Smooth muscle cell (in vitro differentiated cells): ENCODE results near the gene ANKHD1. TPM values are rescaled to one million over a fixed set of nuclear protein-coding genes. Genes with fewer than 3 reads are reported as not detected.

Experiments
- DNase-seq: peaks from one replicate; lab custom pipeline; 2025; ENCODE audit not compliant: unreplicated experiment; lab: John Stamatoyannopoulos, UW
- H2AFZ ChIP-seq: fragments of 200-600 bp; sonication (generic); 2 replicates; pipeline ENCODE4 v1.6.0; 2016; ENCODE audit warnings: antibody characterized with exemption, low read depth, mild to moderate bottlenecking
- H3F3A ChIP-seq: fragments of 200-600 bp; sonication (generic); 2 replicates; pipeline ENCODE4 v1.6.0; 2017; ENCODE audit warnings: antibody characterized with exemption, low read depth
- H3K27ac ChIP-seq: fragments of 200-600 bp; sonication (generic); 2 replicates; pipeline ENCODE4 v1.5.1; 2016; ENCODE audit warnings: low read depth, mild to moderate bottlenecking
- H3K27me3 ChIP-seq: fragments of 200-600 bp; sonication (generic); 2 replicates; pipeline ENCODE4 v1.6.1; 2016; ENCODE audit warnings: low read depth, mild to moderate bottlenecking
- H3K36me3 ChIP-seq: fragments of 200-600 bp; sonication (generic); 2 replicates; pipeline ENCODE4 v1.5.1; 2016; ENCODE audit warnings: low read depth
- H3K4me1 ChIP-seq: fragments of 200-600 bp; sonication (generic); 2 replicates; pipeline ENCODE4 v1.5.1; 2016; ENCODE audit warnings: low read depth
- H3K4me2 ChIP-seq: fragments of 200-600 bp; sonication (generic); 2 replicates; pipeline ENCODE4 v1.6.0; 2016; ENCODE audit warnings: mild to moderate bottlenecking
- H3K4me3 ChIP-seq: fragments of 200-600 bp; sonication (generic); 2 replicates; pipeline ENCODE4 v1.5.1; 2016; ENCODE audit warnings: mild to moderate bottlenecking
- H3K79me2 ChIP-seq: fragments of 200-600 bp; sonication (generic); 2 replicates; pipeline ENCODE4 v1.6.0; 2016; ENCODE audit warnings: low read depth, mild to moderate bottlenecking
- H3K9ac ChIP-seq: fragments of 200-600 bp; sonication (generic); 2 replicates; pipeline ENCODE4 v1.6.0; 2016; ENCODE audit warnings: low read depth
- H3K9me3 ChIP-seq: fragments of 200-600 bp; sonication (generic); replicated peaks from 2 replicates; pipeline ENCODE4 v1.5.1; 2016; ENCODE audit warnings: low read depth
- H4K20me1 ChIP-seq: fragments of 200-600 bp; sonication (generic); 2 replicates; pipeline ENCODE4 v1.6.0; 2016; ENCODE audit warnings: low read depth
- CTCF ChIP-seq: fragments of 200-600 bp; sonication (generic); IDR thresholded peaks from 2 replicates; pipeline ENCODE4 v1.5.1; 2017; ENCODE audit warnings: borderline replicate concordance, mild to moderate bottlenecking, antibody characterized with exemption; ENCODE audit not compliant: insufficient read depth, poor library complexity, severe bottlenecking
- WGBS: methylation state at CpG from one replicate; pipeline ENCODE4 v1.1.7; 2016; ENCODE audit warnings: low lambda C conversion rate; 5-methylcytosine and 5-hydroxymethylcytosine counted together
- polyA plus RNA-seq: library from polyadenylated mRNA; unstranded; fragments of >200 nt; fragmentation: Nextera tagmentation; extraction: Ambion mirVana; gene quantifications from 2 replicates; pipeline ENCODE4 v1.2.1, GENCODE V29; 2016
- total RNA-seq: library from RNA; depleted of rRNA; stranded (reverse); fragments of >200 nt; gene quantifications from 2 replicates; pipeline ENCODE4 v1.2.3, GENCODE V29; 2014

ANKHD1 gene
- total and polyA plus RNA-seq, 2 experiments from 2014 or later, result 37.9 to 56.1 TPM

- H3K79me2 ChIP-seq, result no peaks in the 10 kb centered on the region
- H3K9ac ChIP-seq, result no peak overlapping the region
- no peaks in the 10 kb centered on the region for H3K27me3 ChIP-seq
- TF ChIP-seq CTCF, result peak; percentile 65
- DNase-seq, result peak; percentile 19
- H3K4me2 ChIP-seq, result no peak overlapping the region
- H3K27ac ChIP-seq, result no peak overlapping the region
- no peak overlapping the region for H3K4me3 ChIP-seq
- H3K36me3 ChIP-seq, result no peaks in the 10 kb centered on the region
- H3K9me3 ChIP-seq, result no peaks in the 10 kb centered on the region
- no peaks in the 10 kb centered on the region for H4K20me1 ChIP-seq
- peak overlapping the region; percentile 35 for H2AFZ ChIP-seq
- no peaks in the 10 kb centered on the region for H3K4me1 ChIP-seq
- no peaks in the 10 kb centered on the region for H3F3A ChIP-seq
- 50% methylated on average over 1 of the region's 2 CpGs for WGBS
These were observed 28.6 kb upstream of the ANKHD1 start for GRCh38 chr5:140372971-140373487.

DNA sequence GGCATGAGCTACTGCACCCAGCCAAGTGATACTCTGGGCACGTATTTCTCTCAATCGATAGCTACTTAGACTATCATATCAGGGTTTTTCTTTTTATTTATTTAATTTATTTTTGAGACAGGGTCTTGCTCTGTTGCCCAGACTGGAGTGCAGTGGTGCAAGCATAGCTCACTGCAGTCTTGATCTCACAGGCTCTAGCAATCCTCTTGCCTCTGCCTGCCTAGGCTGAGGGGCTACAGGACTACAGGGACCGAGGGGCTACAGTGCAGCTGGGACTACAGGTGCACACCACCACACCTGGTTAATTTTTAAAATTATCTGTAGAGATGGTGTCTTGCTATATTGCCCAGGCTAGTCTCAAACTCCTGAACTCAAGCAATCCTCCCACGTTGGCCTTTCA, 20.3 kb upstream of the ANKHD1 start:
- Histone ChIP-seq H2AFZ (no peak overlapping the region), H3K4me3 (no peak overlapping the region), H3K79me2 (no peaks in the 10 kb centered on the region), H3K36me3 (no peaks in the 10 kb centered on the region), H3K4me1 (no peaks in the 10 kb centered on the region), H3K9me3 (no peaks in the 10 kb centered on the region), H3F3A (no peaks in the 10 kb centered on the region), H3K27ac (no peak overlapping the region), H3K27me3 (no peaks in the 10 kb centered on the region), H3K4me2 (no peak overlapping the region), H4K20me1 (no peaks in the 10 kb centered on the region), H3K9ac (no peak overlapping the region)
- 93% methylated on average over 4 of the region's 4 CpGs for WGBS
- DNase-seq, result no peak
- TF ChIP-seq CTCF, result no peak

- WGBS, result 96% methylated on average over 1 of the region's 1 CpG
- no peak overlapping the region for H2AFZ ChIP-seq
- no peaks in the 10 kb centered on the region for H3F3A ChIP-seq
- H4K20me1 ChIP-seq, result no peaks in the 10 kb centered on the region
- H3K9ac ChIP-seq, result no peak overlapping the region
- H3K27me3 ChIP-seq, result no peaks in the 10 kb centered on the region
- H3K79me2 ChIP-seq, result no peaks in the 10 kb centered on the region
- no peaks in the 10 kb centered on the region for H3K4me1 ChIP-seq
- no peaks in the 10 kb centered on the region for H3K36me3 ChIP-seq
- no peak for TF ChIP-seq CTCF
- no peaks in the 10 kb centered on the region for H3K9me3 ChIP-seq
- DNase-seq, result no peak
- H3K4me3 ChIP-seq, result no peak overlapping the region
- no peak overlapping the region for H3K27ac ChIP-seq
- H3K4me2 ChIP-seq, result no peak overlapping the region
These were observed 19.7 kb upstream of the ANKHD1 start for GRCh38 chr5:140381972-140382371.

DNA sequence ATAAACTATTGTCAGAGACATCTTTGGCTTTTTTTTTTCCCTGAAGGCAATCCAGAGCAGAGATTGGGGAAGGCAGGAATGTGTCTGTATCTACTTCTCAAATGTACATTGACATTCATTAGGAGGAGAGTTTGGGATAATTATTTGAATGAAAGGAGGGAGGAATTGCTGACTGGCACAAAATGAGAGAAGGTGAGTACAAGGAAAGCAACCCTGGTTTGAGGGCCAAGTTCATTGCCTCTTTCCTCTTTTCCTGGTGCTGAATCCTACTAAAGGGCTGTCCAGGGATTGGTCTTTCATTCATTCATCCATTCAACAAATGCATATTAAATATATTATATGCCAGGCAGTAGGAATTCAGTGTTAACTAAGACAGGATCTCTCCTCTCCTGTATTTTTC, 18.8 kb upstream of the ANKHD1 start:
- Histone ChIP-seq H2AFZ (no peak overlapping the region), H3K4me1 (no peaks in the 10 kb centered on the region), H3K4me3 (no peak overlapping the region), H4K20me1 (no peaks in the 10 kb centered on the region), H3K4me2 (no peak overlapping the region), H3K79me2 (no peaks in the 10 kb centered on the region), H3K27ac (no peak overlapping the region), H3F3A (no peaks in the 10 kb centered on the region), H3K27me3 (no peaks in the 10 kb centered on the region), H3K9me3 (no peaks in the 10 kb centered on the region), H3K36me3 (no peaks in the 10 kb centered on the region), H3K9ac (no peak overlapping the region)
- no peak for TF ChIP-seq CTCF
- DNase-seq, result no peak
